ENCODE data around the gene GRIK4.

DNA sequence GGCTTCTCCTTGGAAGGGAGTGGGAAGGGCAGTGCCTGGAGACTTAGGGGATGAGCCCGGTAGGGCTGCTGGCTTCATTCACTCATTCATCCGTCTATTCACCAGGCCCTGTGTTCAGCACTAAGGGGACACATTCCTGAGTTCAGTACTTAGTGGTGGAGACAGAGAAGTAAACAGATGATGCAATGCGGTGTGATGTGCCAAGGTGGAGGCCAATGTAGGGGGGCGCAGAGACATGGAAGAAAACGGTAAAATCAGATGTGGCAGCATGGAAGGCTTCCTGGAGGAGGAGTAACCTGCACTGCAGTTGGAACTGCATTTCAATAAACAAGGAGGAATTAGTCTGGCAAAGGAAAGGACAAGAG lies 21.3 kb downstream of the GRIK4 start:
- TF ChIP-seq, protein P1, sequence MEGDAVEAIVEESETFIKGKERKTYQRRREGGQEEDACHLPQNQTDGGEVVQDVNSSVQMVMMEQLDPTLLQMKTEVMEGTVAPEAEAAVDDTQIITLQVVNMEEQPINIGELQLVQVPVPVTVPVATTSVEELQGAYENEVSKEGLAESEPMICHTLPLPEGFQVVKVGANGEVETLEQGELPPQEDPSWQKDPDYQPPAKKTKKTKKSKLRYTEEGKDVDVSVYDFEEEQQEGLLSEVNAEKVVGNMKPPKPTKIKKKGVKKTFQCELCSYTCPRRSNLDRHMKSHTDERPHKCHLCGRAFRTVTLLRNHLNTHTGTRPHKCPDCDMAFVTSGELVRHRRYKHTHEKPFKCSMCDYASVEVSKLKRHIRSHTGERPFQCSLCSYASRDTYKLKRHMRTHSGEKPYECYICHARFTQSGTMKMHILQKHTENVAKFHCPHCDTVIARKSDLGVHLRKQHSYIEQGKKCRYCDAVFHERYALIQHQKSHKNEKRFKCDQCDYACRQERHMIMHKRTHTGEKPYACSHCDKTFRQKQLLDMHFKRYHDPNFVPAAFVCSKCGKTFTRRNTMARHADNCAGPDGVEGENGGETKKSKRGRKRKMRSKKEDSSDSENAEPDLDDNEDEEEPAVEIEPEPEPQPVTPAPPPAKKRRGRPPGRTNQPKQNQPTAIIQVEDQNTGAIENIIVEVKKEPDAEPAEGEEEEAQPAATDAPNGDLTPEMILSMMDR (conservative IDR thresholded peaks at IDR 0.05; ENCODE audit: low read depth, low read length), result no peak
- no peak for TF ChIP-seq POLR2A (IDR thresholded peaks at IDR 0.05; ENCODE audit: low read depth, low read length)
- TF ChIP-seq CEBPB (IDR thresholded peaks at IDR 0.05; ENCODE audit: low read depth, low read length), result peak; percentile 93
- TF ChIP-seq SMC3 (IDR thresholded peaks at IDR 0.05; ENCODE audit: low read depth, low read length), result no peak
- no peak for TF ChIP-seq RAD21 (IDR thresholded peaks at IDR 0.05; ENCODE audit: low read length)
- TF ChIP-seq NFE2L2 (IDR thresholded peaks at IDR 0.05; ENCODE audit: low read depth, low read length), result no peak
- no peak for TF ChIP-seq RFX5 (IDR thresholded peaks at IDR 0.05; ENCODE audit: low read depth, low read length)
- TF ChIP-seq, protein P2, sequence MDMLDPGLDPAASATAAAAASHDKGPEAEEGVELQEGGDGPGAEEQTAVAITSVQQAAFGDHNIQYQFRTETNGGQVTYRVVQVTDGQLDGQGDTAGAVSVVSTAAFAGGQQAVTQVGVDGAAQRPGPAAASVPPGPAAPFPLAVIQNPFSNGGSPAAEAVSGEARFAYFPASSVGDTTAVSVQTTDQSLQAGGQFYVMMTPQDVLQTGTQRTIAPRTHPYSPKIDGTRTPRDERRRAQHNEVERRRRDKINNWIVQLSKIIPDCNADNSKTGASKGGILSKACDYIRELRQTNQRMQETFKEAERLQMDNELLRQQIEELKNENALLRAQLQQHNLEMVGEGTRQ (IDR thresholded peaks at IDR 0.05; ENCODE audit: low read depth, low read length), result no peak
- no peak for TF ChIP-seq RCOR1 (IDR thresholded peaks at IDR 0.05; ENCODE audit: insufficient replicate concordance, low read length)
- no peak for TF ChIP-seq FOS (IDR thresholded peaks at IDR 0.05; ENCODE audit: low read depth, low read length)
- no peak for TF ChIP-seq MAZ (IDR thresholded peaks at IDR 0.05; ENCODE audit: borderline replicate concordance, low read depth, low read length)
- TF ChIP-seq MXI1 (IDR thresholded peaks at IDR 0.05; ENCODE audit: borderline replicate concordance, low read depth, low read length), result no peak
- TF ChIP-seq MAFK (IDR thresholded peaks at IDR 0.05; ENCODE audit: low read depth, low read length), result no peak
- no peak for TF ChIP-seq BHLHE40 (IDR thresholded peaks at IDR 0.05; ENCODE audit: low read depth, low read length)
